SH-SY5Y (cell line): ENCODE measurements around the gene CTRB2.

Experiments
- GATA2 ChIP-seq: IDR thresholded peaks from 2 replicates; pipeline ENCODE4 v1.6.1; 2011; ENCODE audit warnings: mild to moderate bottlenecking, low read depth, low read length
- GATA3 ChIP-seq: IDR thresholded peaks from 2 replicates; pipeline ENCODE4 v1.6.1; 2011; ENCODE audit warnings: low read depth, mild to moderate bottlenecking, low read length, moderate library complexity

The CTRB2 gene

DNA sequence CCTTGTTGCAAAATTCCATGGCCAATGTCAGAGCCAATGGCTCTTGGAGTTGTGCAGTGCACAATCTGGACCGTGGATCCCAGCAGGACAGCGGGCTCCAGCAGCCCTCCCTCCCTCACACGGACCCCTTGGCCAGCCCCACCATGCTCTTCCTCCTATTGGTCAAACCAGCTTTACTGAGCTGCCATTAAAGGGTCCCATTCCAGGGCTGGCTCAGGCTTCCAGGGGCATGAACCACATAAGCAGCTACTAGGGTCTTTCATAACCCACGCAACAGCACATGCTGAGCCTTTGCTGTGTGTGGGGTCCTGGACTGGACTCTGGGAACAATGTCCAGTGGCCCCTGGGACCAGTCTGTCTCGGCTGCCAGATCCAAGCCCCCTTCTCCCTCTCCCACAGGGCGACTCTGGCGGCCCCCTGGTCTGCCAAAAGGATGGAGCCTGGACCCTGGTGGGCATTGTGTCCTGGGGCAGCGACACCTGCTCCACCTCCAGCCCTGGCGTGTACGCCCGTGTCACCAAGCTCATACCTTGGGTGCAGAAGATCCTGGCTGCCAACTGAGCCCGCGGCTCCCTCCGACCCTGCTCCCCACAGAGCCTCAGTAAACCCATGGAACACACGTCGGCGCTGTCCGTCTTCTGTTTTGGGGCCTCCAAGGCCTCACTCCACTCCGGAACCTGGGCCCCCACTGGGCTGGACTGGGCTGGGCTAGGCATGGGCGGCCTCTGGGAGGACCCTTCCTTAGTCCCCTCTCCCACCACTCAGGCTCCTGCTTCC, 17.5 kb upstream of the CTRB2 start:
- TF ChIP-seq GATA2 (no peak), GATA3 (no peak)

DNA sequence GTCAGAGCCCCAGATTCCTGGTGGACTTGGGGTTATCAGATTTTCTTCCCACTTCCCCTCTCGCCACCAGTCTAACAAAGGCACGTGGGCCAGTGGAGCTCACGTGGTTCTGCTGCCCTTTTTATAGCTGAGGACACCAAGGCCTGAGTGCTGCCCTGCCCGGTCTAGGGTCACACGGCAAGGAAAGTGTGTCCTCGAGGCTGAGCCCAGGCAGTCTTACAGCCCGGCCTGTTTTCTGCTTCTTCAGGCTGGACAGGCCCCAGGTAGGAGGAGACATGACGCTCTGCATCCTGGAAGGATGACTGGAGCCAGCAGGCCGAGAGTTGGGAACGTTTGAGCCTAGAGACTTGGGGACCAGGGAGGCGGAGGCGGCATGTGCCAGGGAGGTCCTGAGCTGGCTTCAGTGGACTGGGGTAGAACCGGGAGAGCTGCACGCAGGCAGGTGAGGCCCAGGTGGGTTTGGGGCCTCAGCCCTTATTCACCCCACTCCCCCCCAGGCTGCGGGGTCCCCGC, 15.4 kb upstream of the CTRB2 start:
- TF ChIP-seq GATA3, result no peak
- no peak for TF ChIP-seq GATA2

DNA sequence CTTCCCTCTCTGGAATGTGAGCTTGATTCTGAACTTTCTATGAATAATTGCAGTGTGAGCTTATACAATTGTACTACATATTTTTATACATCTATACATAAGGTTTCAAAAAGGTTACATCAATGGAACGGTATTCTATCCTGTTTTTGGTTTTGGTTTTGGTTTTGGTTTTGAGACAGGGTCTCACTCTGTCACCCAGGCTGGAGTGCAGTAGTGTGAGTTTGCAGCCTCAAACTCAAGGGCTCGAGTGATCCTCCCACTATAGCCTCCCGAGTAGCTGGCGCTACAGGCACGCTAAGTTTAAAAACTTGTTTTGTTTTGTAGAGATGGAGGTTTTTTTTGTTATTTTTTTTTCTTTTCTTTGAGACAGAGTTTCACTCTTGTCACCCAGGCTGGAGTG, 12.9 kb upstream of the CTRB2 start:
- TF ChIP-seq GATA2 (no peak), GATA3 (no peak)

DNA sequence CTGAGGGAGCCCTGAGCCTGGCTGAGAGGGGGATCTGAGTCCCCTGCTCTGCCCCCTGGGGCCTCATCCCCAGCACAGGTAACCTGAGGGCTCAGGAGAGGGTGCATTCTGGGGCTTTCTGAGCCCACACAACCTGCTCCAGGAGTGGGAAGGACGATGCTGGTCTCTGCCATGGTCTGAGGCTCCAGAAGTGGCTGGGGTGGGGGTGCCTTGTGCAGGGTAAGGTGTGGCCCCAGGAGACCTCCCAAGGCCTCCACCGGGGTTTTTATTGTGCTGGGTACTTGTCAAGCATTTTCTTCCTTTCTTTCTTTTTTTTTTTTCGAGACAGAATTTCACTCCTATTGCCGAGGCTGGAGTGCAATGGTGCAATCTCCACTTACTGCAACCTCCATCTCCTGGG, 12.1 kb upstream of the CTRB2 start:
- no peak for TF ChIP-seq GATA2
- TF ChIP-seq GATA3, result no peak

DNA sequence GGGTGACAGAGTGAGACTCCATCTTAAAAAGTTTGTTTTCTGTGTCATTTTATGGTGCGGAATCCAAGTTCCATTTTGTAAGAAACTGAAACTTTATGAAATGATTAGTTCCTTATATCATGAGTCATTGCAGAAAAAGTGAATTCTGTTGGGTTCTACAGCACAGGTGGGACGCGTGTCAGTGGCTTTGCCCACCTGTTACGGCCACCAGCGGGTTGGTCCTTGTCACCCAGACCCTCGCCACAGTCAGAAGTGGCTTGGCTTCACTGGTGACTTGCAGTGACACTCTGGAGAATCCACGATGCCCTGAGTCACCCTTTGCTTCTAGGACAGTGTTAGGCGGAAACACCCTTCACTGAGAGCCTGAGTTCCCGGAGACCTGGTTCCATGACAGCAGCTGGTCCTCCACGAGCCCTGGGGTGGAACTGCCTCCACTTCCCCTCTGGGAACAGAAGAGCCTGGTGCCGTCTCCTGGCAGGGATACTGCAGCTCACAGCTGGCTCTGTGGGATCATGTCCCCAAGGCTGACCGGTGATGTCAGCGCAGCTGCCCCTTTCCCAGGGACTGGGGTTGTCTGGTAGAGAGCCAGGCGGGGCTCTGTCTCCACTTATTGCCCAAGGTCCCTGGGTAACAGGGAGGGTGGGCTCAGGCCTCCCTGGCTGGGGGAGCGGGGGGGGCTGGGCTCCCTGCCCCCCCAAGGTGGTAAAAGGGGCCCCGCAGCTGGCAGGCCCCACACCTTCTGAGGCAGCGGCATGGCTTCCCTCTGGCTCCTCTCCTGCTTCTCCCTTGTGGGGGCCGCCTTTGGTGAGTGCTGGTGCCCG, 11.5 kb upstream of the CTRB2 start, which contains the start of gene CTRB1:
Gene CTRB1 (plus strand): TSS at position 733 of the 821 bp plus-strand sequence. CDS start 20 bp downstream, at position 753.
- TF ChIP-seq GATA3 (no peak), GATA2 (no peak)

DNA sequence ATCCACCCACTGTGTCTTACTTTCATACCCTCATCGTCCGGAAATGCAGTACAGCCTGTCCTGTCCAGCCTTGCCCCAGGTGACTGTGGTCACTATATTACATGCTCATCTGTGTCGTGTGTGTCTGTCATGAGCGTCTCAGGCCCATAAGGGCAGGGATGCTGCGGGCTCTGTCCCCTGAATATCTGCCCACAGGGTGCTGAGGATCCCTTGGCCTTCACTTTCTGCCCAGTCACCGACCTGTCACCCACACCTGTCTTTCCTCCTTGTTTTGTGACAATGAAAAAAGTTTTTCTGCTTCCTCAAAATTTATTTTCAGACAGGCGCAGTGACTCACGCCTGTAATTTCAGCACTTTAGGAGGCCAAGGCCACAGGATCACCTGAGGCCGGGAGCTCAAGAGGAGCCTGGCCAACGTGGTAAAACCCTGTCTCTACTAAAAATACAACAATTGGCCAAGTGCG, 10.5 kb upstream of the CTRB2 start:
- no peak for TF ChIP-seq GATA3
- no peak for TF ChIP-seq GATA2

DNA sequence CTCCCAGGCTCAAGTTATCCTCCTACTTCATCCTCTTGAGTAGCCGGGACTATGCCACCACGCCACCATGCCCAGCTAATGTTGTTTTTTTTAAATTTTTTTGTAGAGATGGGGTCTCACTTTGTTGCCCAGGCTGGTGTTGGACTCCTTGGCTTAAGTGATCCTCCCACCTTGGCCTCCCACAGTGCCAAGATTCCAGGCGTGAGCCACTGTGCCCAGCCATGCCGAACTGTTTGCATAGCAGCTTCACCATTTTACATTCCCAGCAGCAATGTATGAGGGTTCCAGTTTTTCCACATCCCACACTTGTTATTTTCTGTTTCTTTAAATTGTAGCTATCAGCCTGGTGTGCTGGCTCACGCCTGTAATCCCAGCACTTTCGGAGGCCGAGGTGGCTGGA, 9.6 kb upstream of the CTRB2 start:
- TF ChIP-seq GATA2 (no peak), GATA3 (no peak)

DNA sequence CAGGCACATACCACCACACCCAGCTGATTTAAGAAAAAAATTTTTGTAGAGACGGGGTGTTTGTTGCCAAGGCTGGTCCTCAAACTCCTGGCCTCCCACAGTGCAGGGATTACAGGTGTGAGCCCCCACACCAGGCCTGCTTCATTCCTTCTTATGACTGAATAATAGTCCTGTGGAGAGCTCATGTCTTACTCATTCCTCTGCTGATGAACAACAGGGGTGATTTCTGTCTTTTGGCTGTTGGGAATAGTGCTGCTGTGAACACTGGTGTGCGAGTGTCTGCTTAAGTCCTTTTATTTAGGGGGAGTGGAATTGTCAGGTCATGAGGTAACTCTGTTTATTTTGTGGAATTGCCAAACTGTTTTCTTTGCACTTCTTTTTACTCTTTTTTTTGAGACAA, 9.2 kb upstream of the CTRB2 start:
- TF ChIP-seq GATA2 (no peak), GATA3 (no peak)

DNA sequence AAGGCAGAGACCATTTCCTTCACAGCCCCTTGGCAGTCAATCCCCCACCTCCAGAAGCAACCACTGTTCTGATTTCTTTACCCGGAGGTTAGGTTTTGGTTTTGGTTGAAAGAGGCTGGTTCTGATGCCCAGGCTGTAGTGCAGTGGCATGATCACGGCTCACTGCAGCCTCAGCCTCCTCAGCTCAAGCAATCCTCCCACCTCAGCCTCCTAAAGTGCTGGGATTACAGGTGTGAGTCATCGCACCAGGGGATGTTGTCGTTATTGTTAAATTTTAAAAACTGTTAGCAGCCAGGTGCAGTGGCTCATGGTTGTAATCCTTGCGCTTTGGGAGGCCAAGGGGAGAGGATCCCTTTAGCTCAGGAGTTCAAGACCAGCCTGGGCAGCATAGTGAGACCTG, 3.0 kb upstream of the CTRB2 start:
- TF ChIP-seq GATA2 (no peak), GATA3 (no peak)

DNA sequence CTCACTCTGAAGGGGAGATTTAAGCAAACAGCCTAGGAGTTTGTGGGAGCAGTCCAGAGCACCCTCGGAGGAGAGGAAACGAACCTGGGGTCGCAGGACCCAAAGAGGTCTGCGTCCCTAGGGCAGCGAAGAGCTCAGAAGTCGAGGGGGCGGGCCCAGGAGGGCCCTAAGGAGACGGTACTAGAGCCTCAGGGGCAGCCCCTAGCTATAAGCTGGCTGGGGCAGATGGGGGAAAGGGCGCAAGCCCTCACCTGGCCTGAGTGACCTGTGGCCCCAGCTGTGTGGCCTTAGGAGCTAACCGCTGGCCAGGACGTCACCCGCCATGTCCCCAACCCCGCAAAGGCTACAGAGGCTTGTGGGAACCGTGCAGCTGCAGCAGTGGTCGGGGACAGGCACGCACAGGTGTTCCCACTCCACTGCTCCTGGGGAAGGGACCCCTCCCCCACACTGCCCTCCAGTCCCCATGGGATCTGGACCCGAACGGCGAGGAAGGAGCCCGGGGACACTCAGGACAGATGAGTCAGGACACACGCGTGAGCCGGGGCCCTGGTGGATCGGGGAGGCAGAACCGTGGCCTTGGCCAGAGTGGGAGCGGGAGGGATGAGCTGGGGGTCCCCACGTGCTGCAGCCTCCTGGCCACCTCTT, 2.0 kb upstream of the CTRB2 start:
- no peak for TF ChIP-seq GATA2
- TF ChIP-seq GATA3, result no peak

DNA sequence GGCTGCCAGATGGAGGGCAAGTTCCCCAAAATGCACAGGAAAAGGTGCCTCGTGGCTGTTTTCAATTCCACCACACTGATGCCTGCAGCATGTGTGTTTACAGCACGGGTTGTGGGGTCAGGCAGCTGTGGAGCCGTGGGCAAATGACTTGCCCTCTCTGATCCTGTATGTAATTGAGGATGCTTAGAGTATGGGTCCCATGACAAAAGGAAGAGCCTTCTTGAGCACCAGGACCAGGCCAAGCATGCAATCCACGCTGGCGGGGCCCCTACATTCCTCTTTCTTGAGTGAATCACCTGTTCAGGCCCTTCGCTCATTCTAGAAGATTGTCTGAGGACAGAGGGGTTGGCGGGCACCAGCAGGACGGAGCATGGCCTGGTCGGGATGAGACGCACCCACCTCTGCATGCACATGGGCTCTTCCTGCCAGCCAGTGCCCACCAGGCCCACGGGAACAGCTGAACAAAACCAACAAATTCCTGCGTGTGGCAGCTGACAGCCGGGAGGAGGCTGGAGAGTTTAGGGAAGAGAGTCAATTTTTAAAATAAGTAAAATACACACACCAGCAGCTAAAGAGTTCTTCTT, 1.4 kb upstream of the CTRB2 start:
- no peak for TF ChIP-seq GATA2
- no peak for TF ChIP-seq GATA3

DNA sequence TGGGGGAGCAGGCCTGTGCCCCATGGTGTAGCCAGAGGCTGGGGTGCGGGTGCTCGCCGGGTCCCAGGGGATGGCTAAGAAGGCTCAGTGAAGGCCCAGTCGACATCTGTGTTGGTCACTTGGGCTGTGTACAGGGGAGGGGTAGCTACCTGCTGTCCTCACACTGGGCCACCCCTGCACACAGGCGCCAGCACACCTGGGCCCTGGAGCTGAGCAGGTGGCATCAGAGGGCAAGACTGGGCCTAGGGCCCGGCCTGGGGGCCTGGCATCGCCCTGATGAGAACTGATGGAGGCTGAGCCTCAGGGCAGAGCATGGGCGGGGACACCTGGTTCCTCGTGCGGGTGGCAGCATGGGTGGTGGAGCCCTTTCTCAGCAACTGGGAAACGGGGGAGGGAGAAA, 870 bp upstream of the CTRB2 start:
- TF ChIP-seq GATA3 (no peak), GATA2 (no peak)

DNA sequence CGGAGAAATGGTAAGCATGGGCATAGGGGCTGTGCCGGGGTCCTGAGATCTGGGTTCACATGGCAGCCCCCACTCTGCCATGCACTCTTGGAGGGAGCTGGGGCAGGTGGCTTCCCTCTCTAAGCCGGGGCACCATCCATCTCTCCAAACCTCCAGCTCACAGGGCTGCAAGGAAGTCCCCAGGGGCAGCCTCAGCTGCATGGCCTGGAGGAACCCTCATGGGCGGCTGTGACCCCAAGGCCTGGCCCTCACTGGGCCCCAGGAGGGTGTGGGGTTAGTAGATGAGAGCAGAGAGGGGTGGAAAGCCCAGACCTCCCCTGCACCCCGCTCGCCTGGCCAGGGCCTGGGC, 2.6 kb downstream of the CTRB2 start:
- TF ChIP-seq GATA2, result no peak
- no peak for TF ChIP-seq GATA3

DNA sequence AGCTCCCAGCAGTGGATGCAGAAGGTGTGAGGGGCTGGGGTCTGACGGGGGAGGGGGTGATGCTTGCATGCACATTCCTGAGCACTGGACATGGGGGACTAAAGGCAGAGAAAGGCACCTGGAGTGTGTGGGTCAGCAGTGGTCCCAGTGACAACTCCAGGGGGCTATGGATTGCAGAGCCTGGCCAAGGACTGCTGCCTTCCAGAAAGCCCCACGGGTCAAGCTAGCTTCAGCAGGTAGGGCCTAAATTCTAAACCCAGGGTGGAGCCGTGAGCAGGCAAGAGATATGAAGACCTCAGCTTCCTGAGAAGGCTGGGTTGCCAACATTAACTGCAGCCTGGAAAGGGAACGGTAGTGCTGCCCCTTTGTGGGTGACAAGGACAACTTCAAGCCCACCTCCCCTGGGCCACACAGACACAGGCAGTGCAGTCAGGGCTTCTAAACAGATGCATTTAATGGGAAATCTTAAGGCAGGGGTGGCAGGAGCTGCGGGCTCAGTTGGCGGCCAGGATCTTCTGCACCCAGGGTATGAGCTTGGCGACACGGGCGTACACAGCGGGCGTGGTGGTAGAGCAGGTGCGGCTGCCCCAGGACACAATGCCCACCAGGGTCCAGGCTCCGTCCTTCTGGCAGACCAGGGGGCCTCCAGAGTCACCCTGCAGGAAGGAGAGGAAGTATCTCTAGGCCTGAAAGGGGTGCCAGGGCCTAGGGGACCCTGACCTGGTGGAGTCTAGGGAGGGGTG, 3.1 kb downstream of the CTRB2 start:
- no peak for TF ChIP-seq GATA3
- TF ChIP-seq GATA2, result no peak
